Colonic mucosa (tissue), 4 donors: ENCODE results near the gene HINFP. TPM values are rescaled to one million over a fixed set of nuclear protein-coding genes. Genes with fewer than 3 reads are reported as not detected.
"Not testable (repeated sequence)": the region's sequence is repeated elsewhere in the genome, so short reads cannot be mapped to it uniquely, and the experiment has no call there.

Experiments used
- DNase-seq: peaks from one replicate; pipeline ENCODE4 v3.0.0-alpha.2; 2020
- H3K27ac ChIP-seq: fragments of 200-600 bp; one replicate; pipeline ENCODE4 v1.8.0; 2021
- H3K27me3 ChIP-seq: fragments of 200-600 bp; one replicate; pipeline ENCODE4 v1.8.0; 2021
- H3K36me3 ChIP-seq: fragments of 200-600 bp; one replicate; pipeline ENCODE4 v1.8.0; 2021
- H3K4me1 ChIP-seq: fragments of 200-600 bp; one replicate; pipeline ENCODE4 v1.8.0; 2021; ENCODE audit warnings: mild to moderate bottlenecking
- H3K4me3 ChIP-seq: fragments of 200-600 bp; one replicate; pipeline ENCODE4 v1.8.0; 2021
- H3K9ac ChIP-seq, 2 donors: one replicate each; pipeline ENCODE4 v1.7.0; 2013; ENCODE audit warnings: control low read depth in 2 of 2, low read depth in 2 of 2, low read length in 2 of 2
- H3K9me3 ChIP-seq: fragments of 200-600 bp; one replicate; pipeline ENCODE4 v1.8.0; 2021
- intact Hi-C: fragments of 100-400 bp; cut with DNase I; formaldehyde crosslinking; loops from one replicate; pipeline ENCODE4 v1.14.1; 2022
- total RNA-seq, 2 donors: library from RNA; stranded (reverse); fragmentation: NEBNext Ultra II Directional in 1 of 2; extraction: Animal tissue kit (Norgen Biotek cat#: 25700) in 1 of 2; gene quantifications; one replicate each; pipeline ENCODE4 v1.2.1, GENCODE V29; 2021
- TF ChIP-seq, protein P1 (sequence below): fragments of 200-600 bp; IDR thresholded peaks from one replicate; pipeline ENCODE4 v1.8.0; 2022; ENCODE audit warnings: antibody characterized with exemption, mild to moderate bottlenecking
- donor health status: healthy.
- donor health status: DM: no; HTN: no; CAD: no.
- donor health status: DM: no; HTN: no; CAD: no.

HINFP gene
- total RNA-seq, 2 donors from 2014 or later = 31.9 to 33.3 TPM

DNA sequence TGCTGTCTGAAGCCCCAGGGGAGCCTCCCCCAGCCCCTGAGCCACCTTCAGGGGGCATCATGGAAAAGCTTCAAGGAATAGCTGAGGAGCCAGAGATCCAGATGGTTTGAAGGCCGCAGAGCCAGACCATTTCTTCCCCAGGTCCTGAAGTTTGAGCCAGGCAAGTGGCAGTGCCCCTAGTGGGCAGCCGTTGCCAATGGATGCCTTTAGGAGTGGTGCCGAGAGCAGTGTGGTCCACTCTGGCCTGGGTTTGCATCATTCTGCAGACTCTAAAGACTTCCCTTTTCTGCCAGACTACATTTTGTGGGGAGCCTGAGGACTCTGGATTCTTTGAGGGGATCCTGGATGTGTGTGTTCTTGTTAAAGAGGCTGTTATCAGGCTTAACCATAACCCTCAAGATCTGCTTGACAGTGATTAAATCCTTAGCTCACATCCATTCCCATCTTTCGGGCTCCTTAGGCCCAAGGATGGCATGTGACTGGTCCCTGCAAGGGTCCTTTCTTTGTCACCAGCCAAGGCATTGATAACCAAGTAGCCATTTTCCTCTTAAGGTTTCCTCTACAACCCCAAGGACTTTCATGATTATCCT, 13.1 kb downstream of the HINFP start:
- H3K27ac ChIP-seq = no peak overlapping the region
- no peak overlapping the region for H3K9ac ChIP-seq
- no peaks in the 10 kb centered on the region for H3K4me1 ChIP-seq
- TF ChIP-seq, protein P1, sequence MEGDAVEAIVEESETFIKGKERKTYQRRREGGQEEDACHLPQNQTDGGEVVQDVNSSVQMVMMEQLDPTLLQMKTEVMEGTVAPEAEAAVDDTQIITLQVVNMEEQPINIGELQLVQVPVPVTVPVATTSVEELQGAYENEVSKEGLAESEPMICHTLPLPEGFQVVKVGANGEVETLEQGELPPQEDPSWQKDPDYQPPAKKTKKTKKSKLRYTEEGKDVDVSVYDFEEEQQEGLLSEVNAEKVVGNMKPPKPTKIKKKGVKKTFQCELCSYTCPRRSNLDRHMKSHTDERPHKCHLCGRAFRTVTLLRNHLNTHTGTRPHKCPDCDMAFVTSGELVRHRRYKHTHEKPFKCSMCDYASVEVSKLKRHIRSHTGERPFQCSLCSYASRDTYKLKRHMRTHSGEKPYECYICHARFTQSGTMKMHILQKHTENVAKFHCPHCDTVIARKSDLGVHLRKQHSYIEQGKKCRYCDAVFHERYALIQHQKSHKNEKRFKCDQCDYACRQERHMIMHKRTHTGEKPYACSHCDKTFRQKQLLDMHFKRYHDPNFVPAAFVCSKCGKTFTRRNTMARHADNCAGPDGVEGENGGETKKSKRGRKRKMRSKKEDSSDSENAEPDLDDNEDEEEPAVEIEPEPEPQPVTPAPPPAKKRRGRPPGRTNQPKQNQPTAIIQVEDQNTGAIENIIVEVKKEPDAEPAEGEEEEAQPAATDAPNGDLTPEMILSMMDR = peak; percentile 49
- H3K27me3 ChIP-seq = no peaks in the 10 kb centered on the region
- peaks cover 21% of the 10 kb centered on the region for H3K36me3 ChIP-seq
- no peak overlapping the region for H3K4me3 ChIP-seq
- DNase-seq = no peak
- intact Hi-C loops = no loop called here
- no peaks in the 10 kb centered on the region for H3K9me3 ChIP-seq

DNA sequence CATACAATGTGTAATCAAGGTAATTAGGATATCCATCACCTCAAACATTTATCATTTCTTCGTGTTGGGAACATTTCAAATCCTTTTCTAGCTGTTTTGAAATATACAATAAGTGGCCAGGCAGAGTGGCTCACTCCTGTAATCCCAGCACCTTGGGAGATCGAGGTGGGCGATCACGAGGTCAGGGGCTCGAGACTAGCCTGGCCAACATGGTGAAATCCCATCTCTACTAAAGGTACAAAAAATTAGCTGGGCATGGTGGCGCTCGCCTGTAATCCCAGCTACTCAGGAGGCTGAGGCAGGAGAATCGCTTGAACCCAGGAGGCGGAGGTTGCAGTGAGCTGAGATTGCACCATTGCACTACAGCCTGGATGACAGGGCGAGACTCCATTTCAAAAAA, 17.9 kb downstream of the HINFP start:
- H3K4me3 ChIP-seq, DNase-seq, H3K9ac ChIP-seq, intact Hi-C loops, H3K27ac ChIP-seq, H3K9me3 ChIP-seq, H3K36me3 ChIP-seq, H3K27me3 ChIP-seq, H3K4me1 ChIP-seq: not testable (repeated sequence)

DNA sequence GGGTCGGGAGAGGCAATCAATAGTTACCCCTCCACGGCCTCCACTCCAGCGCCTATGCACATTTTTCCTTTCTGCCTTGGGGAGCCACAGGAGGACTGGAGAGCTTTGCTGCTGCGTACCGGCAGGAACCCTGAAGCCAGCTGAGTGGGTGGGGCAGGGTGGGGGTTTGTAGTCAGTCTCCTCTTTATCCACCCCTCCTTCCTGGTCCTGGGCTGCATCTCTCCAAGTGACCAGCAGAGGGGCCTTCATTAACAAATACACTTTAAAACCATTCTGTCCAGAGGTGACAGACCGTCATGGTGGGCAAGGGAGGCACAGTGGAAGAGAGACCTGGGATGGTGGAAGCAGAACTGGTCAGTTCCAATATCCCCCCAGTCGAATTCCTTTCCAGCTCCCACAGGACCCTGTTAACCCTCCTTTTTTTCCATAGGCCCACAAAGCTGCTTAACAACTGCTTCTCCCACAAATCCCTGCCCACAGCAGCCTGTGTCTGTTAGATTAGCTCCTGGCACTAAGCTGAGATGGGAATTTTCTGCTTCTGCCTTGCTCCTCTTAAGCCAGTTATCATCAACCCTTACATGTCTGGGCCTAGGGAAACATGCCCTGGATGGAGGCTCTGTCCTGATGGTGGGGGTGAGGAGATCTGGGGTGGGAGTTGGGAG, 23.6 kb downstream of the HINFP start:
- Histone ChIP-seq H3K4me1 (no peaks in the 10 kb centered on the region), H3K27me3 (peaks cover 22% of the 10 kb centered on the region), H3K36me3 (no peaks in the 10 kb centered on the region), H3K27ac (no peak overlapping the region), H3K9ac (no peak overlapping the region), H3K4me3 (no peak overlapping the region), H3K9me3 (no peaks in the 10 kb centered on the region)
- intact Hi-C loops = no loop called here
- peak; percentile 76 for DNase-seq
- TF ChIP-seq, protein P1 = peak; percentile 48

DNA sequence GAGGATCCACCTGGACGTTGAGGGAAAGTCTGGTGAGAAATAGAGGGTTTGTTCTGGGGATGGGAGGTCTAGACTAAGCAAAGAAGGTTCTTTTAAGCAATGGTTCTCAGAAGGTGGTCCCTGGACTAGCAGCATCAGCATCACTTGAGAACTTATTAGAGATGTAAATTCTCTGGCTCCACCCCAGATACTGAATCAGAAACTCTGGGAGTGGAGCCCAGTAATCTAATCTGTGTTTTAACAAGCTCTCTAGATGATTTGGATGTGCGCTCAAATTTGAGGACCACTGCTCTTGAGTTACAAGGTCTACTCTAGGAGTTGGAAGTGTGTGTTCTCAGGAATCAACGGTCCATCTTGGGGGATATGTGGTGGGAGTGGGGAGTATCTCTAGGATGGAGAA, 24.2 kb downstream of the HINFP start:
- H3K4me1 ChIP-seq = no peaks in the 10 kb centered on the region
- TF ChIP-seq, protein P1 = no peak
- no peak overlapping the region for H3K4me3 ChIP-seq
- H3K36me3 ChIP-seq = no peaks in the 10 kb centered on the region
- H3K27me3 ChIP-seq = peaks cover 26% of the 10 kb centered on the region
- no peak overlapping the region for H3K9ac ChIP-seq
- H3K27ac ChIP-seq = no peak overlapping the region
- intact Hi-C loops = no loop called here
- H3K9me3 ChIP-seq = no peaks in the 10 kb centered on the region
- no peak for DNase-seq

DNA sequence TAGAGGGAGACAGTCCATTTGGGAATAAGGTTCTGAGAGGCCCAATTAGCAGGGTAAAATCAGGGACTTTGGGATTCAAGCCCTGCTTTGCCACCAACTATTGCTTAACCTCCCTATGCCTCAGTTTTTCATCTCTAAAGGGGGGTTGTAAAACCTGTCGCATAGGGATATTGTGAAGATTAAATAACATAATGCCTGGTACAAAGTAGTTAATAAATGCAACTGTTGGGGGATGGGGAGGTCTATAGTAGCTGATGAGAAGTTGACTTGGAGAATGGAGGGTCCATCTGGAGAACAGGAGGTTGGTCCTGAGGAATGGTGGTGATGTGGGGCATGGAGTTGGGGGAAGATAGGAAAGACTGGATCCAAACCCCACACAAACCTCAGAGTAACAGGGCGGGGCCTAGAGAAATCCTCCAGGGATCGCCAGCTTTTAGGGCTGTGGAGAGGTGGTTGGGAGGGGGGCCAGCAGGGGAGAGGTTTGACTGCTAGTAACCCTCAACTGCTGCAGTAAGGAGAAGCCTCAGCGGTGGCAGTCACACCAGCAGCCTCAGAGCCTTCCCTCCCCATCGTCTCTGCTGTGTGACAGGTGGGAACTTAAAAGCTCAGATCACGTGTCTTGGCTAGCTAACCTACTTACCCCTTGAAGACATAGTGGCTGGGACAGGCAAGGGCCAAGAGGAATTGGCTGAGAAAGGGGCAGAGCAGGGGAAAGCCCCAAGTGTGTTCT, 26.4 kb downstream of the HINFP start:
- no peak for DNase-seq
- no peaks in the 10 kb centered on the region for H3K36me3 ChIP-seq
- TF ChIP-seq, protein P1 = no peak
- no peak overlapping the region for H3K9ac ChIP-seq
- H3K4me3 ChIP-seq = no peak overlapping the region
- intact Hi-C loops = no loop called here
- no peak overlapping the region for H3K27ac ChIP-seq
- H3K27me3 ChIP-seq = peaks cover 26% of the 10 kb centered on the region
- no peaks in the 10 kb centered on the region for H3K4me1 ChIP-seq
- no peaks in the 10 kb centered on the region for H3K9me3 ChIP-seq

DNA sequence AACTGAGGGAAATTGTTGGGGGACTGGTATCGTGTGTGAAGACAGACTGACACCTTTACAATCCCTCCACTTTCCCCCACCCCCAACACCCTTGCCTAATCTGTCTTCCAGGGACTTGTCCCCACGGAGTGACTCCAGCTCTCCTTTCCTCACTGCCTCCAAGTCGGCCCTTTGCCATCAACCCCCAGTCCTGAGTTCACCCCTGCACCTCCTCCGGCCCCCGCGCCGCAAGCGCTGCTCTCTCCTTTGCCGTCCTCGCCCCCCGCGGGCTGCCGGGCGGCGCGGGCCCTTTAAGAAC, 27.3 kb downstream of the HINFP start:
- Histone ChIP-seq H3K27me3 (peaks cover 26% of the 10 kb centered on the region), H3K4me3 (peak overlapping the region; percentile 53), H3K36me3 (no peaks in the 10 kb centered on the region), H3K27ac (no peak overlapping the region), H3K9me3 (no peaks in the 10 kb centered on the region), H3K4me1 (no peaks in the 10 kb centered on the region), H3K9ac (peak overlapping the region in 1 of 2 donors; percentile 27)
- TF ChIP-seq, protein P1 = no peak
- DNase-seq = no peak
- intact Hi-C loops = no loop called here
